D721Med (cell line): Measurements from ENCODE around the gene CCDC197.
A peak's percentile ranks its signal among the peaks of the same experiment; 100 is the strongest.

Experiments used
- DNase-seq: peaks from one replicate; pipeline ENCODE4 v3.0.0; 2011; ENCODE audit warnings: low spot score; ENCODE audit not compliant: insufficient read length
- FAIRE-seq: peaks from 2 replicates; lab custom pipeline; 2011; peaks lifted over from hg19 to GRCh38; lab: Jason Lieb, UNC
- TF ChIP-seq, protein P1 (sequence below): IDR thresholded peaks from 2 replicates; pipeline ENCODE4 v1.5.1; 2012; ENCODE audit warnings: mild to moderate bottlenecking, control low read depth; ENCODE audit not compliant: insufficient read depth; ENCODE audit errors: missing control alignments

The CCDC197 gene

DNA sequence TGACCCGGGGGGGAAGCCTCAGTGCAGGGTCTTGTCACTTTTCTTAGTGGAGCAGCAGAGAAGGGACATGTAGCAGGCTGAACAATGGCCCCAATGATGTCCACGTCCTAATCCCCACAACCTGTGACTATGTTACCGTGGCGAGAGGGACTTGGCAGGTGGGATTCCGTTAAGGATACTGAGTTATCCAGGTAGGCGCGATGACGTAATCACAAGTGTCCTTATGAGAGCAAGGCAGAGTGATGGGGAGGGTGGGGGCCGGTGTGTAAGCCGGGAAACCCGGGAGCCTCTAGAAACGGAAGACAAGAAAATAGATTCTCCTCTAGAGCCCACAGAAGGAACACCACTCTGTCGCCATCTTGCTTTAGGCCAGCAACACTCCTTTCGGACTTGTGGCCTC is 33.5 kb downstream of the CCDC197 start:
- no peak for FAIRE-seq
- TF ChIP-seq, protein P1, sequence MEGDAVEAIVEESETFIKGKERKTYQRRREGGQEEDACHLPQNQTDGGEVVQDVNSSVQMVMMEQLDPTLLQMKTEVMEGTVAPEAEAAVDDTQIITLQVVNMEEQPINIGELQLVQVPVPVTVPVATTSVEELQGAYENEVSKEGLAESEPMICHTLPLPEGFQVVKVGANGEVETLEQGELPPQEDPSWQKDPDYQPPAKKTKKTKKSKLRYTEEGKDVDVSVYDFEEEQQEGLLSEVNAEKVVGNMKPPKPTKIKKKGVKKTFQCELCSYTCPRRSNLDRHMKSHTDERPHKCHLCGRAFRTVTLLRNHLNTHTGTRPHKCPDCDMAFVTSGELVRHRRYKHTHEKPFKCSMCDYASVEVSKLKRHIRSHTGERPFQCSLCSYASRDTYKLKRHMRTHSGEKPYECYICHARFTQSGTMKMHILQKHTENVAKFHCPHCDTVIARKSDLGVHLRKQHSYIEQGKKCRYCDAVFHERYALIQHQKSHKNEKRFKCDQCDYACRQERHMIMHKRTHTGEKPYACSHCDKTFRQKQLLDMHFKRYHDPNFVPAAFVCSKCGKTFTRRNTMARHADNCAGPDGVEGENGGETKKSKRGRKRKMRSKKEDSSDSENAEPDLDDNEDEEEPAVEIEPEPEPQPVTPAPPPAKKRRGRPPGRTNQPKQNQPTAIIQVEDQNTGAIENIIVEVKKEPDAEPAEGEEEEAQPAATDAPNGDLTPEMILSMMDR = no peak
- DNase-seq = no peak

DNA sequence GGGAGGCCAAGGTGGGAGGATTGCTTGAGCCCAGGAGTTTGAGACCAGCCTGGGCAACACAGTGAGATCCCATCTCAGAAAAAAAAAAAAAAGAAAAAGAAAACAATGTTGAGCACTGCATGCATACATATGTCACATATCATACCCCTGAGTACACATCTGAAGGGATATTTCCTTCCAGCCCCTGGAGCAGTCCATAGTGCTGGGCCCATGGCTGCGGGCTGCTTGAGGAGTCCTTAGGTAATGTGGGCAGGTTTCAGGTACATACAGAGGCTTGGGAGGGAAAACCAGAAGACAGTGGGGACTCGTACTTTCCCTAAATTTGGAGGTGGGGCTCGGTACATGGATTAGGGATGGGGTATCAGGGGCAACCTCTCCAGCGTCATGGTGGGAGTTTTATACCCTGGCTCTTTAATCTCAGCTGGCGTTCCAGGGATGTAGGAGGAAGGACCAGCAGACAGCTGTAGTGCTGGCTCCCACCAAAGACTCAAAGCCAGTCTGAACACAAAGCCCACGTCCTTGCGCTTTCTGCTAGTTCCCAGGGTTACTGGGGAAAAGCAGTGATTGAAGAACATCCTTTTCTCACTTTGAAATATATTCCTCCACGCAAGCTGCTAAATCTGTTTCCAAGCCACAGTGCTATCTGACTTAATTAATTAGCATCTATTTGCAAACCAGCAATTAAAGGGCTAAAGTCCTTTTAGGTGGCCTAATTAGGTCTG is 34.2 kb downstream of the CCDC197 start:
- no peak for FAIRE-seq

DNA sequence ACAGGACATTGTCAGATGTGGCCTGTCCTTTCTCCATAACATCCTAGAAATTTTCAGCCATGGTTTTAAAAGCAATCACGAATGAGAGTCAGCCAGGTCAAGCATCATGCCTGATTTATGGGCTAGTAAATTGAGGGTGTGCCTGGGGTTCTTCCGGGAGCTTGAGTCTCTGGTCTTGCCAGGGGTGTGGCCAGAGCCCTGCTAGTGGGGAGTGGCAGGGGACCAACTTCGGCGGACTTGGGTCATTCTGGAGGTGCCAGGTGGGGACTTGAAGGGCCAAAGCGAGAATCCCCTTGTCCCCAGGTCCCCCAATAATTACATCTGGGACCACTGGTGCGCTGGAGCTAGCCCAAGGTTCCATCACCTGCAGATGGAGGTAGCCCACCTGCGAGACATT is 34.8 kb downstream of the CCDC197 start:
- DNase-seq (no peak), FAIRE-seq (no peak)
- TF ChIP-seq, protein P1 = no peak

More for the DNA sequence above, 34.2 kb downstream of the CCDC197 start:
- no peak for DNase-seq
- TF ChIP-seq, protein P1 = no peak

DNA sequence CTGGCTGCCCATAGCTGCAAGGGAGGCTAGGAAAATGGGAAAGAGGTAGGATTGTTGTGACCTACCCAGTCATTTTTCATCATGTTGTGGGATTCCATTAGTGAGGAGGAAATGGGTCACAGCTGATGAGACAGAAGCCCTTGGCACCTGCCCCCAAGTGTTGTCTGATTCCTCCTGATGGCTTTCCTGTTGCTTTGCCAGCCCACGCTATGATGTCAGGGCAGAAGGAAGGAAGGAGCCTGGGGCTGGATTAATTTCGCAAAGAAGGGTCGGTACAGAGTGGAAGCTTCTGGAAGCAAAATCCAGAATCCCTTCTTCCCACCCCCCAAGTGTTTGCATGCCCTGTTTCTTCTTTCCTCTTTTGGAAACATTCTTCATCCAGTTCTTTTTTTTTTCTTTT is 37.8 kb downstream of the CCDC197 start:
- DNase-seq = no peak
- TF ChIP-seq, protein P1 = no peak
- FAIRE-seq = no peak

DNA sequence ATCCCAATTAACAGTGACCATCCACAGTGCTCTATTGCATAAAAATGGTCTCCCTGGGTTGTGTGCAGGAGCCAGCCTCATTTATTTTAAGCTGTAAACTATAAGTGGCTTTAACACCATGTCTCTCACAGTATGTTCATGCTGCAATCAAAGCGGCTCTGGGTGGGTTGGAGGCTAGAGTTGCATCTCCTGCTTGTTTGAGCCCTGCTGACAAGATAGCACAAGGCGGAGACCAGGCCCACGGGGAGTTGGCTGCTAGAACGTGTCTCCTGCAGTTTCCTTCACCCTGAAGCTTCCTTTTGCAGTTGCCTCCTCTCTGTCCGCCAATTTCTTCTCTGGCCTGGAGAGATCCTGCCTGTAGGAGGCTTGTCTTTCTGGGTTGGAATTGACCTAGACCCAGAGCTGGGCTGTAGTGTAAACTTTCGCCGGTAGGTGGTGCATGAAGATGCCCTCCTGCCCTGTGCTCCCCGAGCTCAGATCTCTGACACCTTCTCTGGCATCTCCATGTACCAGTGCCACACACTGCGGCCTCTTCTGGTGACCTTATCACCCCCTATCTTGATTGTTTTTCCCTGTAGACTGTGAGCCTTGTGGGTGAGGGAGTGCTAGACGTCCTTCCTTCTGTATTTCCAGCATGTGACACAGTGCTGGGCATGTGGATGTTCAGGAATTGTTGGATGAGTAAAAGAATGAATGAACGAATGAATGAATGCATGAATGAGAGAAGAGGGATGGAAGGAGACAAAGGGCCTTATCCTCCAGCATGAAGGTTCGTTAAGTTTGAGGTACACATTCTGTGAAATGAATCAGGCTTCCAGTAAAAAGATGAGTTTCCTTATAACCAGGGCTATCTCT is 39.4 kb downstream of the CCDC197 start:
- DNase-seq (peak; percentile 81), FAIRE-seq (peak; percentile 41)
- TF ChIP-seq, protein P1 = peak; percentile 67

DNA sequence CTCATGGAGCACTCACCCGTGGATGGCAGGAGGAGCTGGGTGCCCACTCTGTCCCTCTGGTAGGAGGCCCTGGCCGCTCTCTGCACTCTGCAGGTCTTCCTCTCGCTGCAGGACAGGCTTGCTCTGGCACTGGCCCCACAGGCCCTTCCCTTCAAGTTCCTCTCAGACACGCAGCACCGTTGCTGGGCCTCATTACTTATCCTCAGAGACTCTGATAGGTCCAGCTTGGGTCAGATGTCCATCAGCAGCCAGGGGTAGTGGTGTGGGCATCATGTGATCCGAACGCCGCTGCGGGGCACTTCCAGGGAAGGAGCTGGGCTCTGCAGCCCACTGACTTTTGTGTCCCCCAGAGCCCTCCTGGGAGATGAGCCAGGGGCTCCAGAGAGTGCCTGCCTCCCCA is 40.9 kb downstream of the CCDC197 start:
- TF ChIP-seq, protein P1 = no peak
- FAIRE-seq (no peak), DNase-seq (no peak)

DNA sequence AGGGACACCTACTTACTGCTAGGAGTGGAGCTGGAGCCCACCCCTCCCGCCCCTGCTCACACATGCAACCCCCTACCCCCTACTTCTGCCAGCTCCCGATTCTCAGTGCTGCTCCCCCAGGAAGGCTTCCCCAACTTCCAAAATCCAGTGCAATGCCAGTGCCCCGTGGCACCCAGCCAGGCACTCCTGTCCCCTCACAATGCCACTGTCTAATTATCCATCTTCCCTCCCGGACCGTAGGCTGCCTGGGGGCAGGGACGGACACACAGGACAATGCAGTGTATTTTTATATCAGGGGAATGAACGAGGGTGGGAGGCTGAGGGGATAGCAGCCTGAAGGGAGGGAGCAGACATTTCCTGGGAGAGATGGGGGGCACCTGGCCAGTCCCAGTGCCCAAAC is 41.4 kb downstream of the CCDC197 start:
- no peak for FAIRE-seq
- TF ChIP-seq, protein P1 = no peak
- DNase-seq = no peak
